K562 (cell line): ENCODE results near the gene MLST8. TPM values are rescaled to one million over a fixed set of nuclear protein-coding genes. Genes with fewer than 3 reads are reported as not detected.

Source experiments
- ATAC-seq: fragments of 200-7000 bp; cut with Tn5 transposase; 3 replicates; pipeline ENCODE4 v1.9.1; 2020; ENCODE audit warnings: moderate library complexity
- BruUV-seq: library from RNA; stranded (reverse); fragments of 400-500 nt; replicated peaks from 2 replicates; lab custom pipeline; 2021; lab: Mats Ljungman, UMichigan
- CTCF ChIA-PET: fragments of 300-600 bp; formaldehyde crosslinking; extraction: SDS; loops from one replicate; lab custom pipeline; 2021; ENCODE audit warnings: low intra/inter-chr PET ratio; lab: Yijun Ruan, JAX
- POLR2A ChIA-PET: fragments of 300-600, 350-650 bp; sonication (Branson Sonifier 250); formaldehyde crosslinking; extraction: SDS; loops from one replicate; lab custom pipeline; 2021; ENCODE audit warnings: antibody characterized with exemption, inconsistent platforms; lab: Yijun Ruan, JAX
- DNase-seq, 4 experiments: peaks; one replicate each; pipeline versions ENCODE4 v3.0.0 to v3.0.0-alpha.2; 2011 to 2018; ENCODE audit warnings: low spot score in 3 of 4, mixed read lengths in 3 of 4; ENCODE audit errors: extremely low read depth in 1 of 4
- FAIRE-seq: peaks from 2 replicates; lab custom pipeline; 2011; peaks lifted over from hg19 to GRCh38; lab: Jason Lieb, UNC
- H2AFZ ChIP-seq: 2 replicates; pipeline ENCODE4 v1.6.0; 2011; ENCODE audit warnings: low read depth, low read length, control low read depth, inconsistent platforms
- H3K27ac ChIP-seq: fragments of 200-600 bp; 3 replicates; pipeline ENCODE4 v1.8.0; 2011; ENCODE audit warnings: low read depth, mild to moderate bottlenecking, control low read depth, inconsistent platforms, low read length, moderate library complexity, mixed read lengths; ENCODE audit errors: extremely low read depth
- H3K27me3 ChIP-seq, 2 experiments: fragments of 300-600 bp in 1 of 2; 2 replicates in 1 of 2; 3 replicates in 1 of 2; pipeline versions ENCODE4 v1.6.0 to v1.8.0; 2011; ENCODE audit warnings: inconsistent platforms in 2 of 2, low read length in 2 of 2, mild to moderate bottlenecking in 1 of 2, mixed read lengths in 1 of 2, moderate library complexity in 1 of 2; ENCODE audit not compliant: control insufficient read depth in 2 of 2, insufficient read depth in 2 of 2
- H3K36me3 ChIP-seq: fragments of 300-600 bp; 3 replicates; pipeline ENCODE4 v1.8.0; 2011; ENCODE audit warnings: mild to moderate bottlenecking, low read length, inconsistent platforms; ENCODE audit not compliant: control insufficient read depth, insufficient read depth
- H3K4me1 ChIP-seq, 2 experiments: fragments of 200-600 bp in 1 of 2; replicated peaks in 1 of 2; 2 replicates in 1 of 2; 3 replicates in 1 of 2; pipeline versions ENCODE4 v1.5.1 to v1.8.0; 2011; ENCODE audit warnings: inconsistent platforms in 2 of 2, low read length in 2 of 2, mild to moderate bottlenecking in 1 of 2, mixed read lengths in 1 of 2, moderate library complexity in 1 of 2; ENCODE audit not compliant: control insufficient read depth in 2 of 2, insufficient read depth in 2 of 2
- H3K4me2 ChIP-seq: 2 replicates; pipeline ENCODE4 v1.6.1; 2011; ENCODE audit warnings: low read length, control low read depth, inconsistent platforms, mixed read lengths; ENCODE audit not compliant: insufficient read depth
- H3K4me3 ChIP-seq: fragments of 200-600 bp; sonication (generic), shearing (Covaris generic); 2 replicates; pipeline ENCODE4 v1.5.1; 2016; ENCODE audit warnings: control low read depth, inconsistent platforms
- H3K79me2 ChIP-seq: fragments of 200-600 bp; 3 replicates; pipeline ENCODE4 v1.8.0; 2011; ENCODE audit warnings: low read length, inconsistent platforms; ENCODE audit not compliant: control insufficient read depth, insufficient read depth
- H3K9ac ChIP-seq, 2 experiments: 2 replicates each; pipeline versions ENCODE4 v1.6.0 to v1.6.1; 2011; ENCODE audit warnings: low read depth in 2 of 2, low read length in 2 of 2, control low read depth in 1 of 2, inconsistent platforms in 1 of 2, mild to moderate bottlenecking in 1 of 2, mixed read lengths in 1 of 2; ENCODE audit not compliant: insufficient read depth in 1 of 2
- H3K9me1 ChIP-seq: one replicate; pipeline ENCODE4 v1.6.0; 2011; ENCODE audit warnings: inconsistent platforms, mild to moderate bottlenecking, low read length, moderate library complexity; ENCODE audit not compliant: control insufficient read depth, insufficient read depth
- H3K9me3 ChIP-seq: replicated peaks from 2 replicates; pipeline ENCODE4 v1.5.1; 2011; ENCODE audit warnings: low read depth, low read length, inconsistent platforms; ENCODE audit not compliant: control insufficient read depth, insufficient read depth
- H4K20me1 ChIP-seq: replicated peaks from 2 replicates; pipeline ENCODE4 v1.6.1; 2011; ENCODE audit warnings: low read length, inconsistent platforms, mixed read lengths; ENCODE audit not compliant: control insufficient read depth, insufficient read depth
- ARNT ChIP-seq, 2 experiments: fragments of 450-650 bp; IDR thresholded peaks; 2 replicates each; pipeline ENCODE4 v1.6.1; 2016; ENCODE audit warnings: mild to moderate bottlenecking in 1 of 2
- BRF1 ChIP-seq: IDR thresholded peaks from 3 replicates; pipeline ENCODE4 v1.6.1; 2011; ENCODE audit warnings: borderline replicate concordance, mild to moderate bottlenecking; ENCODE audit not compliant: insufficient read length; ENCODE audit errors: extremely low read depth
- E4F1 ChIP-seq: fragments of 250-450 bp; sonication (Bioruptor Pico); IDR thresholded peaks from 2 replicates; pipeline ENCODE4 v1.5.0; 2021; ENCODE audit warnings: mild to moderate bottlenecking, borderline replicate concordance
- FOS ChIP-seq: IDR thresholded peaks from 3 replicates; pipeline ENCODE4 v1.6.1; 2011; ENCODE audit not compliant: insufficient read length; ENCODE audit errors: extremely low read depth
- NCOA4 ChIP-seq: fragments of 450-650 bp; IDR thresholded peaks from 2 replicates; pipeline ENCODE4 v1.6.1; 2018; ENCODE audit warnings: mild to moderate bottlenecking; ENCODE audit not compliant: partially characterized antibody
- PHF8 ChIP-seq: fragments of 200-600 bp; sonication (generic); IDR thresholded peaks from 2 replicates; pipeline ENCODE4 v1.6.1; 2012; ENCODE audit warnings: mixed run types, mild to moderate bottlenecking, inconsistent platforms, low read length, moderate library complexity, borderline replicate concordance
- POU5F1 ChIP-seq: fragments of 150-350 bp; IDR thresholded peaks from 2 replicates; pipeline ENCODE4 v1.6.1; 2014; ENCODE audit warnings: borderline replicate concordance, low read length, low read depth, mild to moderate bottlenecking; ENCODE audit not compliant: partially characterized antibody
- RCOR1 ChIP-seq, 2 experiments: IDR thresholded peaks; 2 replicates each; pipeline ENCODE4 v1.6.1; 2012; ENCODE audit warnings: low read depth in 2 of 2, low read length in 2 of 2, borderline replicate concordance in 1 of 2, improper control_type of control experiment in 1 of 2
- SMAD4 ChIP-seq: fragments of 250-450 bp; sonication (Bioruptor Pico); conservative IDR thresholded peaks from 2 replicates; pipeline ENCODE4 v1.8.0; 2021; ENCODE audit warnings: inconsistent platforms, mild to moderate bottlenecking, moderate library complexity
- SMARCA4 ChIP-seq: fragments of 450-650 bp; IDR thresholded peaks from 2 replicates; pipeline ENCODE4 v1.6.1; 2016
- SOX6 ChIP-seq: fragments of 450-650 bp; IDR thresholded peaks from 2 replicates; pipeline ENCODE4 v1.6.1; 2014; ENCODE audit warnings: mild to moderate bottlenecking
- SRSF9 ChIP-seq: fragments of 200-400 bp; formaldehyde crosslinking; IDR thresholded peaks from 2 replicates; pipeline ENCODE4 v1.6.1; 2017; ENCODE audit warnings: low read depth, low read length, borderline replicate concordance
- TBP ChIP-seq: optimal IDR thresholded peaks from 2 replicates; pipeline ENCODE3; 2011; ENCODE audit warnings: low read depth, low read length, improper control_type of control experiment
- TCF7 ChIP-seq: sonication (generic); IDR thresholded peaks from 2 replicates; pipeline ENCODE4 v1.6.1; 2016; ENCODE audit warnings: antibody characterized with exemption, borderline replicate concordance
- TRIM24 ChIP-seq, 2 experiments: fragments of 450-650 bp; IDR thresholded peaks; 2 replicates each; pipeline ENCODE4 v1.6.1; 2016
- ZNF175 ChIP-seq: fragments of 200-800 bp; sonication (Bioruptor generic); IDR thresholded peaks from 2 replicates; pipeline ENCODE4 v1.6.1; 2016; ENCODE audit warnings: low read depth, mild to moderate bottlenecking, missing genetic modification characterization, missing compliant biosample characterization
- ZNF23 ChIP-seq: fragments of 250-450 bp; sonication (Bioruptor Pico); IDR thresholded peaks from 2 replicates; pipeline ENCODE4 v1.4.0; 2020; ENCODE audit warnings: mild to moderate bottlenecking
- ZNF282 ChIP-seq: sonication (generic); formaldehyde crosslinking; IDR thresholded peaks from 2 replicates; pipeline ENCODE4 v1.8.1; 2023; ENCODE audit warnings: missing genetic modification reagents
- ZNF699 ChIP-seq: fragments of 250-450 bp; sonication (Bioruptor Pico); IDR thresholded peaks from 2 replicates; pipeline ENCODE4 v1.8.0; 2021; ENCODE audit warnings: mild to moderate bottlenecking, moderate library complexity; ENCODE audit not compliant: insufficient replicate concordance
- WGBS: fragments of 100-300 bp; shearing (Covaris generic); methylation state at CpG from one replicate; pipeline ENCODE4 v1.1.6; 2016; ENCODE audit warnings: low coverage, mixed read lengths; ENCODE audit not compliant: insufficient coverage; ENCODE audit errors: missing lambda C conversion rate; 5-methylcytosine and 5-hydroxymethylcytosine counted together
- in situ Hi-C: fragments of 300-500 bp; cut with MboI; formaldehyde crosslinking; loops from 4 replicates; pipeline ENCODE4 v1.15.0; 2018; ENCODE audit warnings: inconsistent platforms, mixed read lengths
- intact Hi-C: fragments of 100-400 bp; cut with micrococcal nuclease; formaldehyde crosslinking; loops from 2 replicates; pipeline ENCODE4 v1.14.2; 2022
- polyA plus RNA-seq, 8 experiments: library from polyadenylated mRNA; depleted of rRNA in 4 of 8; stranded (reverse) in 5 of 8; unstranded in 3 of 8; fragments of >200 nt; fragmentation: Nextera tagmentation in 2 of 8; fragmentation: Illumina TruSeq in 1 of 8; extraction: Ambion mirVana in 2 of 8; extraction: Trizol in 1 of 8; gene quantifications; 2 replicates each; pipeline versions ENCODE4 v1.2.1 to v1.2.3, GENCODE V29; 2011 to 2014; ENCODE audit warnings: inconsistent platforms in 1 of 8, missing spikeins in 1 of 8
- total RNA-seq, 7 experiments: library from RNA; depleted of rRNA in 6 of 7; stranded (reverse); fragments of >200 nt in 6 of 7; fragmentation: Illumina TruSeq in 2 of 7; extraction: Trizol in 2 of 7; gene quantifications; 2 replicates each; pipeline versions ENCODE4 v1.2.1 to v1.2.3, GENCODE V29; 2011 to 2021; ENCODE audit warnings: low replicate concordance in 1 of 7
- TF ChIP-seq, protein P1 (sequence below): fragments of 250-450 bp; sonication (Bioruptor Pico); IDR thresholded peaks from 2 replicates; pipeline ENCODE4 v1.5.0; 2021

The MLST8 gene
- total and polyA plus RNA-seq, 9 of the 15 experiments (the other 6 are each of a cell fraction or from before 2014, with no cell fraction given): 1.5 to 116 (median 43.3) TPM

- intact Hi-C loops: loop anchor here (2.0 kb wide), 1 partner anchor 95 kb away; the partner anchor contains the start of gene ECI1
- Histone ChIP-seq H3K79me2 (peaks cover 93% of the 10 kb centered on the region), H3K4me3 (peak overlapping the region; percentile 55), H3K9me3 (no peaks in the 10 kb centered on the region), H2AFZ (peak overlapping the region; percentile 52), H3K27me3 (no peaks in the 10 kb centered on the region), H3K4me1 (peaks cover 15 to 62% of the 10 kb centered on the region in 2 experiments; a peak in 4 of 5 replicates), H3K4me2 (peak overlapping the region; percentile 94), H3K9ac (peak overlapping the region; percentile 91 to 99), H3K9me1 (peaks cover 13% of the 10 kb centered on the region), H4K20me1 (peaks cover 45% of the 10 kb centered on the region), H3K36me3 (peaks cover 57% of the 10 kb centered on the region), H3K27ac (peak overlapping the region; percentile 78)
- DNase-seq (peak; percentile 30 to 64 (median 35)), ATAC-seq (no peak), FAIRE-seq (no peak)
- under 1% methylated on average over 33 of the region's 47 CpGs for WGBS
- CTCF ChIA-PET: no interaction called here
- POLR2A ChIA-PET: interaction anchor here (0.6 to 5.1 kb wide), 69 partner anchors 11 to 1546 kb away, joined by 3 to 77 read pairs (median 4); partner anchors contain the start of genes BRICD5, ECI1, FAHD1 and MLST8
- no TSS peak for BruUV-seq
- in situ Hi-C loops: no loop called here
- TF ChIP-seq POU5F1: no peak
- TF ChIP-seq SMAD4 (CRISPR knock-in tag): no peak
- no peak for TF ChIP-seq ZNF175
- no peak for TF ChIP-seq ZNF23
- TF ChIP-seq RCOR1 (IDR thresholded peaks at IDR 0.05; ENCODE audit: borderline replicate concordance in 1 of 2, low read depth in 2 of 2, low read length in 2 of 2): no peak
- TF ChIP-seq, protein P1, sequence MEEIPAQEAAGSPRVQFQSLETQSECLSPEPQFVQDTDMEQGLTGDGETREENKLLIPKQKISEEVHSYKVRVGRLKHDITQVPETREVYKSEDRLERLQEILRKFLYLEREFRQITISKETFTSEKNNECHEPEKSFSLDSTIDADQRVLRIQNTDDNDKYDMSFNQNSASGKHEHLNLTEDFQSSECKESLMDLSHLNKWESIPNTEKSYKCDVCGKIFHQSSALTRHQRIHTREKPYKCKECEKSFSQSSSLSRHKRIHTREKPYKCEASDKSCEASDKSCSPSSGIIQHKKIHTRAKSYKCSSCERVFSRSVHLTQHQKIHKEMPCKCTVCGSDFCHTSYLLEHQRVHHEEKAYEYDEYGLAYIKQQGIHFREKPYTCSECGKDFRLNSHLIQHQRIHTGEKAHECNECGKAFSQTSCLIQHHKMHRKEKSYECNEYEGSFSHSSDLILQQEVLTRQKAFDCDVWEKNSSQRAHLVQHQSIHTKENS (CRISPR knock-in tag): no peak
- TF ChIP-seq ZNF699 (CRISPR knock-in tag): no peak
- no peak; the same call in 1 of the 2 replicates for TF ChIP-seq PHF8
- no peak for TF ChIP-seq ZNF282
- no peak for TF ChIP-seq SMARCA4
- no peak for TF ChIP-seq SOX6
- no peak for TF ChIP-seq NCOA4
- no peak for TF ChIP-seq ARNT (IDR thresholded peaks at IDR 0.05)
- TF ChIP-seq FOS: no peak
- TF ChIP-seq TBP: no peak
- no peak for TF ChIP-seq BRF1
- TF ChIP-seq TRIM24 (IDR thresholded peaks at IDR 0.05): no peak
- TF ChIP-seq E4F1 (CRISPR knock-in tag): no peak
- no peak for TF ChIP-seq TCF7
- no peak for TF ChIP-seq SRSF9
Observed at GRCh38 chr16:2155977-2156848, 49.0 kb upstream of the MLST8 start.
